Small intestine (tissue), 7 donors: ENCODE results near the gene SLC17A2. TPM values are rescaled to one million over a fixed set of nuclear protein-coding genes. Genes with fewer than 3 reads are reported as not detected.

Source experiments
- DNase-seq, 2 donors: peaks; one replicate each; pipeline versions ENCODE4 v3.0.0 to v3.0.0-alpha.2; 2013
- FAIRE-seq: peaks from 2 replicates; lab custom pipeline; 2012; peaks lifted over from hg19 to GRCh38; lab: Jason Lieb, UNC
- H3K27ac ChIP-seq, 3 donors: one replicate each; pipeline ENCODE4 v1.5.1; 2013; ENCODE audit warnings: low read length in 2 of 3, mild to moderate bottlenecking in 2 of 3, control low read depth in 1 of 3, inconsistent platforms in 1 of 3, low read depth in 1 of 3, moderate library complexity in 1 of 3
- H3K27me3 ChIP-seq, 3 donors: one replicate each; pipeline ENCODE4 v1.6.1; 2013; ENCODE audit warnings: low read length in 3 of 3, inconsistent platforms in 1 of 3; ENCODE audit not compliant: control insufficient read depth in 3 of 3, insufficient read depth in 3 of 3
- H3K36me3 ChIP-seq, 3 donors: one replicate each; pipeline ENCODE4 v1.6.1; 2013; ENCODE audit warnings: low read length in 3 of 3, inconsistent platforms in 1 of 3, low read depth in 1 of 3, mild to moderate bottlenecking in 1 of 3, moderate library complexity in 1 of 3; ENCODE audit not compliant: control insufficient read depth in 3 of 3, insufficient read depth in 2 of 3
- H3K4me1 ChIP-seq, 3 donors: one replicate each; pipeline ENCODE4 v1.6.1; 2013; ENCODE audit warnings: low read length in 2 of 3, inconsistent platforms in 1 of 3, low read depth in 1 of 3, mild to moderate bottlenecking in 1 of 3, moderate library complexity in 1 of 3; ENCODE audit not compliant: control insufficient read depth in 3 of 3, insufficient read depth in 2 of 3
- H3K4me3 ChIP-seq, 3 donors: one replicate each; pipeline ENCODE4 v1.5.1; 2013; ENCODE audit warnings: low read length in 3 of 3, control low read depth in 1 of 3, inconsistent platforms in 1 of 3, low read depth in 1 of 3, mild to moderate bottlenecking in 1 of 3, moderate library complexity in 1 of 3
- H3K9me3 ChIP-seq, 2 donors: one replicate each; pipeline ENCODE4 v1.6.1; 2013; ENCODE audit warnings: low read depth in 1 of 2, low read length in 1 of 2; ENCODE audit not compliant: control insufficient read depth in 2 of 2, insufficient read depth in 1 of 2
- WGBS, 3 donors: extraction: QIAGEN DNeasy Blood & Tissue Kit; methylation state at CpG; one replicate each; pipeline ENCODE4 v1.1.7; 2013; 5-methylcytosine and 5-hydroxymethylcytosine counted together
- polyA plus RNA-seq, 4 donors: library from polyadenylated mRNA; stranded (reverse) in 3 of 4; unstranded in 1 of 4; fragments of 200-250 nt in 3 of 4; fragments of 120-200 nt in 1 of 4; gene quantifications; one replicate each; pipeline versions ENCODE4 v1.2.1 to v1.2.3, GENCODE V29; 2013
- donor health status: healthy with polysubstance abuse.
- donor health status: control.
- donor health status: control.
- donor health status: Bipolar disorder and iron deficiency.
- donor health status: healthy.

SLC17A2 gene
- polyA plus RNA-seq, 4 donors = 0.04 TPM; not detected in 3

DNA sequence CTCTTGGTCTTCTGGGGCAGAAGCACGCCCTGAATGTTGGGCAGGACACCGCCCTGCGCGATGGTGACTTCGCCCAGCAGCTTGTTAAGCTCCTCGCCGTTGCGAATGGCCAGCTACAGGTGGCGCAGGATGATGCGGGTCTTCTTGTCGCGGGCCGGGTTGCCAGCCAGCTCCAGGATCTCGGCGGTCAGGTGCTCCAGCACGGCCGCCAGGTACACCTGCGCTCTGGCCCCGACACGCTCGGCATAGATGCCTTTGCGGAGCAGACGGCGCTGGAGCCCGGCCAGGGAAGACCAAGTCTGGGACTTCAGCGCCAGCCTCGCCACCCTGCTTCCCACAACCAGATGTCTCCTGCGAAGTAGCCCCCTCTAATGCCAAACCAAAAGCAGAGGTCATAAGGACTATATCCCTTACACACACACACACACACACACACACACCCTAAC lies 48.4 kb downstream of the SLC17A2 start:
- FAIRE-seq (no peak), DNase-seq (peak; percentile 56 to 79)
- peak overlapping the region in 2 of 3 donors; percentile 19 to 29 for H3K4me3 ChIP-seq
- H3K27ac ChIP-seq = peak overlapping the region in 2 of 3 donors; percentile 24 to 50
- H3K9me3 ChIP-seq = peaks cover 0 to 3% of the 10 kb centered on the region in 2 donors
- 32 to 58% (median 48%) methylated on average over 27 to 28 of the region's 28 CpGs for WGBS, 3 donors
- H3K27me3 ChIP-seq = no peaks in the 10 kb centered on the region
- no peaks in the 10 kb centered on the region for H3K36me3 ChIP-seq
- H3K4me1 ChIP-seq = no peaks in the 10 kb centered on the region

DNA sequence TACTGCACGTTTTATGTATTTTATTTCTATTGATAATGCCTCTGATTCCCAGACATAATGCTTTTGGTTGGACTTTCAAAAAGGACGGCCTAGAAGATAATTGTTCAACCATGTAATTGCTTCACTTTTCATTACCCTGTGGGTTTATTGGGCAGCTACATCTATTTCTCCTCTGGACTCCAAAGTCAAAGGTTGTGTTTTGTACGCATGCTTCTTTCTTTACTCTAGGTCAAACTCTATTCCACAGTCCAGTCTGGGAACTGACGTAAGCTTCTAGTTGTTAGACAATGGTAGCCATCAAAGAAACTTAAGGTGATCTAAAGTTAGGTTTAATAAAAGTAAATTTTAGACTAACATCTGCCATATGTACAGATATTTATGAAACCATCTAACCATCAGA lies 49.9 kb downstream of the SLC17A2 start:
- FAIRE-seq (no peak), DNase-seq (peak in 1 of 2 donors; percentile 60)
- 81 to 92% (median 86%) methylated on average over 4 of the region's 4 CpGs for WGBS, 3 donors
- H3K9me3 ChIP-seq = peaks cover 0 to 3% of the 10 kb centered on the region in 2 donors
- H3K4me3 ChIP-seq = no peak overlapping the region
- no peaks in the 10 kb centered on the region for H3K27me3 ChIP-seq
- H3K27ac ChIP-seq = no peak overlapping the region
- no peaks in the 10 kb centered on the region for H3K4me1 ChIP-seq
- no peaks in the 10 kb centered on the region for H3K36me3 ChIP-seq

DNA sequence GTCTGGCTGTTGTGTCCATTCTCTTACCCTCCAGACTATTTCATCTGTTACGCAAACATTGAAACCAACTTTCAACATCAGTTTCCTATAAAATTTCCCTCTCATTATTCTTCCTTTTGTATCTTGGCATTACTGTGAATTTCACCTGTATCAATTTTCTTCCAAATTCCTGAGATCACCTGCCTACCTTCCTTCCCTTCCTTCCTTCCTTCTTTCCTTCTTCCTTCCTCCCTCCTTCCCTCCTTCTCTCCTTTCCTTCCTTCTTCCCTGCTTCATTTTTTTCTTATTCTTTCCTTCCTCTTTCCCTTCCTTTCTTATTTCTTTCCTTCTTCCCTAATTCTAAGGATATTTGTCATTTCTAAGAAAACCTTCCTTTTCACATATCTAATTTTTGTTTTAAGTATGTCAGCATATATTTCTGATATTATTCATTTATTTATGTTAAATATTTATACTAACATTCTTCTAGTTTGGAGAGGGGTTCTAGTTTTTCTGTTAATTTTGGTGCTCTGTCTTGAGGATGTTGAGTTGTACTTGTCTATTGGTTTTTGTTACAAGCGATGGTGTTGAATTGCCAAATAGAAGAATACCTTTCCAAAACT lies 51.7 kb downstream of the SLC17A2 start:
- DNase-seq (no peak), FAIRE-seq (no peak)
- Histone ChIP-seq H3K27me3 (no peaks in the 10 kb centered on the region), H3K27ac (no peak overlapping the region), H3K9me3 (peaks cover 0 to 3% of the 10 kb centered on the region in 2 donors), H3K4me3 (no peak overlapping the region), H3K36me3 (no peaks in the 10 kb centered on the region), H3K4me1 (no peaks in the 10 kb centered on the region)
- 92 to 98% (median 95%) methylated on average over 2 of the region's 2 CpGs for WGBS, 3 donors

GRCh38 chr6:25875926-25876602 lies 54.4 kb downstream of the SLC17A2 start:
- Histone ChIP-seq H3K9me3 (peaks cover 0 to 3% of the 10 kb centered on the region in 2 donors), H3K27me3 (no peaks in the 10 kb centered on the region), H3K27ac (no peak overlapping the region), H3K4me1 (no peaks in the 10 kb centered on the region), H3K36me3 (no peaks in the 10 kb centered on the region), H3K4me3 (no peak overlapping the region)
- FAIRE-seq = no peak
- 79 to 89% (median 79%) methylated on average over 3 of the region's 3 CpGs for WGBS, 3 donors
- DNase-seq = no peak

- no peaks in the 10 kb centered on the region for H3K4me1 ChIP-seq
- 29 to 55% (median 35%) methylated on average over 3 of the region's 3 CpGs for WGBS, 3 donors
Observed at GRCh38 chr6:25875563-25875905, 55.0 kb downstream of the SLC17A2 start.

DNA sequence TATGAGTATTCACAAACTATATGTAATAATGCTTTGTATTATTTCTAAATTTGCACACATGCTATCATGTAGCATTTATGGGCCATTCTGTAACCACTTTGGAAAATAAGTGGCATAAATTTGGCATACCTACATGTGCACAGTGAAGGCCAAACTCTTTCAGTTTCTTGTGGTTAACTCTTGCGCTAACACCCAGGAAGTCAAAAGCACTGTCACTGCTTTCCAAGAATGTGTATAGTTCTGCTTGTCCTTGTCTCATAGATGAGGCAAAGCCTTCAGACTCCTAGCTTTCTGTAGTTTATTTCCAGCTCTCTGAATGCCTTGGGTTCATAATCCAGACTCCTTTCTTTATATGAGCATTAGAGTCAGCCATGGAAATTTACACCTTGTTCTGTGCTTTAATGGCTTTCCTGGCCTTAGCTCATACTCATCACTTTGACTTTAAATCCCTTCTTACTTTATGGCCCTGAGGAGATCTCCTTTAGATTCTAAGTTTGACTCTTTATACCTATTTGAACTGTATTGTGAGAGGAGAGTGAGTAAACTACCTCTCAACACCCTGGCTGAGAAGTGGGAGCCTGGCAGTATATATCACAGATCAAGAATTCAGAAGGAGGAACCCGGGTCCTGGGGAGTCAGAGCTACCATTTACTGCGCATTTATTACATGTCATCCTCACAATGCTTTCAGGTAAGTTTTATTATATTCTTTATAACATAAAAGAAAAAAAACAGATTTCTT lies 55.5 kb downstream of the SLC17A2 start:
- H3K4me3 ChIP-seq = no peak overlapping the region
- no peaks in the 10 kb centered on the region for H3K36me3 ChIP-seq
- no peak overlapping the region for H3K27ac ChIP-seq
- H3K27me3 ChIP-seq = no peaks in the 10 kb centered on the region
- no peak for DNase-seq
- FAIRE-seq = no peak
- no peaks in the 10 kb centered on the region for H3K4me1 ChIP-seq
- H3K9me3 ChIP-seq = peaks cover 0 to under 1% of the 10 kb centered on the region in 2 donors
- 82 to 89% (median 84%) methylated on average over 3 of the region's 3 CpGs for WGBS, 3 donors

More at GRCh38 chr6:25875563-25875905, 55.0 kb downstream of the SLC17A2 start:
- no peaks in the 10 kb centered on the region for H3K27me3 ChIP-seq
- no peak for DNase-seq
- peaks cover 0 to 3% of the 10 kb centered on the region in 2 donors for H3K9me3 ChIP-seq
- H3K27ac ChIP-seq = no peak overlapping the region
- no peaks in the 10 kb centered on the region for H3K36me3 ChIP-seq
- H3K4me3 ChIP-seq = no peak overlapping the region
- no peak for FAIRE-seq

- H3K4me3 ChIP-seq = no peak within 1 kb of the TSS
- WGBS, 3 donors = 64 to 90% (median 77%) methylated on average over 3 of the region's 3 CpGs
- H3K9me3 ChIP-seq = no peaks in the 10 kb centered on the region
- no peak for FAIRE-seq
- no peaks in the 10 kb centered on the region for H3K36me3 ChIP-seq
- no peaks in the 10 kb centered on the region for H3K4me1 ChIP-seq
- DNase-seq = no peak
- H3K27me3 ChIP-seq = no peaks in the 10 kb centered on the region
- H3K27ac ChIP-seq = no peak within 1 kb of the TSS
Observed at GRCh38 chr6:25874118-25874517, 56.4 kb downstream of the SLC17A2 start, which contains the start of gene SLC17A3. Gene SLC17A3 (minus strand): TSS chr6:25874243. CDS start chr6:25868387, 5,856 bp downstream.

DNA sequence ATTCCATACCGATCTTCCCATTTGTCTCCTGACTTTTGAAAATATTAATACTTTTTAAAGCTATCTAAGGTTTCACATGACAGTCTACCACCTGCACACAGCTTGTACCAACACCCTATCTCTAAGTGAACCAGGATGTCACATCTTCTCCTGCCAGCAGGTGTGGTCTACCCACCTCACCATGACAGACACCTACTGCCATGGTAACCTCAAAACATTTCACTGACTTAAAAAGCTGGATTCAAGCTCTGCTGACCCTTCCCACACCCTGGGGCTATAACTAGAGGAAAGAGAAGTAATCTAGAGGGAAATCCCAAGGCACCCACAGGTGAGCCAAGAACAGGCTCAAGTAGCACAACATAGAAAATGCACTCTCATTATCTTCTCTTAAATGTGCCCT lies 57.7 kb downstream of the SLC17A2 start:
- H3K4me1 ChIP-seq = no peaks in the 10 kb centered on the region
- H3K27ac ChIP-seq = no peak overlapping the region
- H3K9me3 ChIP-seq = no peaks in the 10 kb centered on the region
- FAIRE-seq (no peak), DNase-seq (no peak)
- WGBS, 3 donors = 89 to 100% (median 99%) methylated on average over 1 of the region's 1 CpG
- no peak overlapping the region for H3K4me3 ChIP-seq
- H3K36me3 ChIP-seq = no peaks in the 10 kb centered on the region
- peaks cover 0 to 2% (median 0%) of the 10 kb centered on the region in 3 donors for H3K27me3 ChIP-seq
